Hippocampal formation (tissue), 2 donors: ENCODE results near the gene KIF7.

Source experiments
- DNase-seq, 2 donors: peaks; one replicate each; lab custom pipeline; 2025; lab: John Stamatoyannopoulos, UW

The KIF7 gene

DNA sequence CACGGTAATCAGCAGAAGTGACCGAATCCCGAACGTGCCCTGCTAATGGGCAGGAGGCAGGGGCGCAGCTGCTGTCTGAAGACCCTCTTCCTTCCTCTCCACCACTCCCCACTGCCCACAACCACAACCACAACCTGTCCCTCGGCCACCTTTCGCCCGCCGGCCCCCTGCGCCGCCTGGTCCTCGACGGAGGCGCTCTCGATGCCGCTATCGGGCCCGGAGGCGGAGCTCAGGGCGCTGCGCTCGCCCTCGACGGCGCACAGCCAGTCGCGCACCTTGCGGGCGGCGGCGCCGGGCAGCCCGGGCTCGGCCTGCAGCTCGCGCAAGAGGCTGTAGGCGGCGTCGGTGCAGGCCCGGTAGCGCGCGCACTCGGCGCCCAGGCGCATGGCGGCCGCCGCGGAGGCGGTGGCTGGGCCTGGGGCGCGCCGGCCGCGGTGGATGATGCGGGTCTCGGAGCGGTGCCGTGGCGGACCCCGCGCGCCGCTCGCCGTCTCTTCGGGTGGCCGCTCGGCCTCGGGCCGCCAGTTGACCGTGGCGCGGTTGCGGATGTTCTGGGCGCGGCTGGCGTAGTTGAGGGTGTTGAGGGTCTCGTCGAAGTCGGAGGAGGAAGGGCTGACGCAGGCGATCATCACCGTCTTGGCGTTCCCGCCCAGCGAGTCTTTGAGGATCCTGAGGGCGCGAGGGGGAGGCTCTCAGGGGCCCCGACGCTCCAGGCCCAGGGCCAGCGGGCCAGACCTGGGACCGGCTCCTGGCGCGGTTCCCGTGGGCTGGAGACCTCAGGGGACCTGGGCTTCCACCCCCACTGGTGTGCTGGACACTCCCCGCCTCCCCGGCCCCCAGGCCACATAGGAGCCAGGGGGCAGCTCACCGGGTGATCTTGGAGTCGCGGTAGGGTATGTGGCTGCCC lies 6.9 kb downstream of the KIF7 start:
- no peak for DNase-seq

DNA sequence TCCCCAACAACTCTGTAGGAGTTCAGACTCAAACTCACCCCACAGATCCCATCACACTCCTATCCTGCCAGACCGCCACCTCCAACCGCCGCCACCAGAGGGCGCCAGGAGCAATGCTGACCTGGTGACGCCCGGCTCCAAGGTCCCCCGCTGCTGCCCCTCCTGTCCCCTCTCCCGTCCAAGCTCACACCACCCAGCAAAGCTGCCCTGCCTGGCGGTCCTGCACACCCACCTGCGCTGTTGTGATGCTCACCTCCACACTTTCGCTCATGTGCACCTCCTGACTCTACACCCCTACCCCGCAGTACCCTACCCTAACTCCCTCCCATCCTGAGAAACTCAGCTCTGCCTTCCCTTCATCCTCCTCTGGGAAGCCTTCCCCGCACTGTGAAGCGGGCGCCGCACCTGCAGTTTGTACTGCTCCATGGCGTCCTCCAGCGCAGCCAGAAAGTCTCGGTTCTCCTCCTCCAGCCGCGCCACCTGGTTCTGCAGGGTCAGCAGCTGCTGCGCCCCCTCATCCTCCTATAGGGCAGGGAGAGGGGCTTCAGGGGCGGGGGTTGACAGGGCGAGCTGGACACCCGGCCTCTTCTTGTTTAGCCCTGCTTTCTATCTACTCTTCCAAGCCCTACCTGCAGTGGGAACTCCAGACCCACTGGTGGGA lies 7.9 kb downstream of the KIF7 start:
- peak in 1 of 2 donors; percentile 14 for DNase-seq

DNA sequence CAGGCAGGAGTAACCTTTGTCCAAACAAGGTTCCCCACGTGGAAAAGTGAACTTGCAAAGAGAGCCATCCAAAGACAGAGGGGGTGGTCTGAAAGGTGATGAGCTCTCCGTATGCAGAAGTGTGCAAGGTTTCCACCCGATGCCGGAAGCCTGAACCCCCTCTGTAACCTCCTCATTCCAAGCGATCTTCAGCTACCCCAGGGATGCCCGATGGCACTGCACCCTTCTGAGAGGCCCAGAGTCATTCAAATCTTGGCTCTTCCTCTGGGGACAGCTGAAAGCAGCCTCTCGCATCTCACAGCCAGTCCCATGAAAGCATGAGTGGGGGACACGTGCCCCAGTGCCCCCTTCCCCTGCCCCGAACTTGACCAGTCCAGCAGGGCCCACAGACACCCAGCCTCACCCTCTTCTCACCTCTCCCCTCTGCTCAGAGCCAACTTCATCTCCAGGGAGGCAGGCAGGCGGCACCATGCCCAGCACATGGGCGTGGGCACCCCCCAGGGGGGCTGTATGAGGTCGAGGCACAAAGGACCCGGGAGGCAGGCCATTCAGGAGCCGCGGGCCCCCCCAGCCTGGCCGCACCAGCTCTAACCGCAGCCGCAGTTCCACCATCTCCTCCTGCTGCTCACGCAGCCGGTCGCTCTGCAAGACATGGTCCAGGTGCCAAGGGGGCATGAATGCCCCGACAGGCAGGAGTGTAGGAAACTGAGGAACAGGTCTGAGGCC lies 8.7 kb downstream of the KIF7 start:
- DNase-seq = no peak

DNA sequence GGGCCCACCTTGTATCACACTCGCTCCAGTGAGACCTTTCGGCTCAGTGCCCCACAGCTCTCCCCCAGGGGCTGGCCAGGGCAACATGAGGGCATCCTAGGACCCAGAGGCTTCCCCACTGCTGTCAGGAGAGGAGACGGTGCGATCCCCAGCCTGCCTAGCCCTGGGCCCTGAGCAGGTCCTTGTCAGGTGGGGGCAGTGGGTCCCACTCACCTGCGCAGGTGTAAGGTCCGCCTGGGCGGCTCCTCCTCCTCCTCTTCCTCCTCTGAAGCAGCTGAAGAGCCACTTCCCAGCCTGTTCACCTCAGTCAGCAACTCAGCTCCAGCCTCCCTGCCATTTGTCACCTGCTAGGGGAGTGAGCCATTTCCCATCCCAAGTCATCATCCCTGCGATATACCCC lies 9.6 kb downstream of the KIF7 start:
- DNase-seq = no peak

DNA sequence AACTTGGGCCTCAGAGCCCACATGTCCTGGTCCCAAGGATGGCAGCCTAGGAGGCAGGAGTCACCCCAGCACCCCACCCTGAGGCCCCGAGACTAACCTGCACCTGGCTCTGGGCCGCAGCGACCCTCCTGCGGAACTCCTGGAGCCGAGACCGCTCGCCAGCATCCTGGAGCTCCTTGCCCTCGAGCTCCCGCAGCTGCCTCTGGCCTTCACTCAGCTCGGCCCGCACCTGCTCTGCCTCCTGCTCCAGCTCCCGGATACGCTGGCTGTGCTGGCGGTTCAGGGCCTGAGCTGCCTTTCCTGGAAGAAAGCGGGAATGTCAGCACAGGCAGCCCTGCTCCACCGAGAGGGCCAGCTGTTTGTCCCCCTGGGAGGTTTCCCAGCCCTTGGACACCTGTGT lies 13.2 kb downstream of the KIF7 start:
- no peak for DNase-seq

DNA sequence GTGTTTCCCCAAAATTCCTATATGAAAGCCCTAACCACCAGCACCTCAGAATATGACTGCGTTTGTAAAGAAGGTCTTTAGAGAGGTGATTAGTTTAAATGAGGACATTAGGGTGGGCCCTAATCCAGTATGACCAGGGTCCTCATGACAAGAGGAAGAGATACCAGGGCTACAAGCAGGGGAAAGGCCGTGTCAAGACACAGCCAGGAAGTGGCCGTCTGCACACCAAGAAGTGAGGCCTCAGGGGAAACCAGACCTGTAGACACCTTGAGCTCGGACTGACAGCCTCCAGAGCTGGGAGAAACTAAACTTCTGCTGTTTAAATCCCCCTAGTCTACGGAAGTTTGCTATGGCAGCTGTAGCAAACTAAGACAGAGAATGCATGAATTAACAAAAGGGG lies 14.2 kb downstream of the KIF7 start:
- DNase-seq = no peak

DNA sequence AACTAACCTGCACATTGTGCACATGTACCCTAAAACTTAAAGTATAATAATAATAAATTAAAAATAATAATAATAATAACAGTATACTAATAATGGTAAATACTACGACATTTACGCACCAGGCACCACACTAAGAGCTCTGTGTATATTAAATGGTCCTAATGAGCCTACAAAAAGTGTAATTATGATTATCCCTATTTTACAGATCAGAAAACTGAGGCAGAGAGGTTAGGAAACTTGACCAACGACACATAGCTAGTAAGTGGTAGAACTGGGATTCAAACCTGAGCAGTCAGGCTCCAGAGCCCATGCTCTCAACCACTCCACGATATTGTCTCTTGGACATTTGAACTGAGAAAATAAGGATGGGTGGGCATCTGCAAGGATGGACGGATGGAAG lies 15.0 kb downstream of the KIF7 start:
- DNase-seq = no peak

DNA sequence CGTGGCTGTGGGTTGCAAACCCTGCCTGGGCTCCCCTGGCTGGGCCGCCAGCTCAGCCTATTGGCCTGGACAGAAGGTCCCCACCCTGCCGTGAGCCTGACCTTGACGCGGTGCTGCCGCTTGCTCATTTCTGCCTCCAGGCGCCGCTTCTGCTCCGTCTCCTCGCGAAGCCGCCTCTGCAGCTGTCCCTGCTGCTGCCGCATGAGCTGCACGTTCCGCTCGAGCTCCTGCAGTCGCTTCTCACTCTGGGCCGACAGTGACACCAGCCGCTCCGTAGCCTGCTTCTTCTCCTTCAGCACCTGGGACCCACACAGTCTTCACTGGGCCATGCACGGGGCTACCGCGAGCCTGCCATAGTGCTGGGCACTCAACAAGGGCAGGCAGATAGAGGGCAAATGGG lies 21.7 kb downstream of the KIF7 start:
- DNase-seq = no peak

DNA sequence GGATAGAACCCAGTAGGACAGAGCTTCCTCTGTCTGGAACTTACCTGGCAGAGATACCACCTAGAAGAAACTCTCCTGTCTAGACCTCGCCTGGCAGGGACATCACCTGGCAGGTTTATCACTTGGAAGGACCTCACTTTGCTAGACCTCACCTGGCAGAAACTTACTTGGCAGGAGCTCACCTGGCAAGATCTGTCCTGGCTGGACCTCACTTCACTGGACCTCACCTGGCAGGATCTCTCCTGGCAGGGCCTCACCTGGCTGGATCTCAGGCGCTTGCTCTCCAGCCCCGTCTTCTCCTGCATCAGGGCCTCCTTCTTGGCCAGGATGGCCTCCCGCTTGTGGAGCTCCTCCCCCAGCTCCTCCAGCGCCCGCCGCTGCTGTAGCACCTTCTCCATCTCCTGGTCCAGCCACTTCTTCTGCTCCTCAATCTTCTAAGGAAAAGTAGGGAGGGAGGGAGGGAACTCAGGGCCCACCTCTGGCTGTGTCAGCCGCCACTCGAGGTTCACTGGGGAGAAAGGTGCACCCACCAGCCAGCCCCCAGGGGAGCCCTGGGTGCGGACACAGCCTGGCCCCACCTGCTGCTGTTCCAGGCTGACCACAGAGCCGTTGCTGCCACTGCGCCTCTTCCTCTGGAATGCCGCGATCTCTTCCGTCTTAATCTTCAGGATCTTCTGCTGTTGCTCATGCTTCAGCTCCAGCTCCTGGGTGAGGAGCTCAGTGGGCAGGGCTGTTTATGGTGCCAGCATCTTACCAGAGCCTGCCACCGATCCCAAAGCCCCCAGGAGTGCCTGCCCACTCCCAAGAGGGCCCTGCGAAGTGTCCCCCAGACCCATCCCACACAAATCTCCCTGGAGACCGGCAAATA lies 22.5 kb downstream of the KIF7 start:
- no peak for DNase-seq

DNA sequence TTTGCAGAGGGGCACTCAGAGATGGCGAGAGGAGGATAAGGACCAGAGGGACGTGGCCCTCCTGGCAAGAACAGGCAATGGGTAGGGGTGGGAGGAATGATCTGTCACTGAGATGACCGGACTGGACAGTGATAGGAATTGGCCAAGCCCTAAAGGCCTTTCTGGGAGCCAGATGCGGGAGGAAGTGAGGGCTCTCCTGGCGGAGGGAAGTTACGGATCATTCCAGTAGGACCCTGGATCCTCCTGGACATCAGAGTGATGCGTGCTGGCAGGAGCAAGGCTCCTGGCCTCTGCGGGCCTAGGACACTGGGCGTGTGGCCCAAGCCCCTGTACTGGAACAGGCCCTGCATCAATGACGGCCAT lies 23.4 kb downstream of the KIF7 start:
- DNase-seq = no peak

DNA sequence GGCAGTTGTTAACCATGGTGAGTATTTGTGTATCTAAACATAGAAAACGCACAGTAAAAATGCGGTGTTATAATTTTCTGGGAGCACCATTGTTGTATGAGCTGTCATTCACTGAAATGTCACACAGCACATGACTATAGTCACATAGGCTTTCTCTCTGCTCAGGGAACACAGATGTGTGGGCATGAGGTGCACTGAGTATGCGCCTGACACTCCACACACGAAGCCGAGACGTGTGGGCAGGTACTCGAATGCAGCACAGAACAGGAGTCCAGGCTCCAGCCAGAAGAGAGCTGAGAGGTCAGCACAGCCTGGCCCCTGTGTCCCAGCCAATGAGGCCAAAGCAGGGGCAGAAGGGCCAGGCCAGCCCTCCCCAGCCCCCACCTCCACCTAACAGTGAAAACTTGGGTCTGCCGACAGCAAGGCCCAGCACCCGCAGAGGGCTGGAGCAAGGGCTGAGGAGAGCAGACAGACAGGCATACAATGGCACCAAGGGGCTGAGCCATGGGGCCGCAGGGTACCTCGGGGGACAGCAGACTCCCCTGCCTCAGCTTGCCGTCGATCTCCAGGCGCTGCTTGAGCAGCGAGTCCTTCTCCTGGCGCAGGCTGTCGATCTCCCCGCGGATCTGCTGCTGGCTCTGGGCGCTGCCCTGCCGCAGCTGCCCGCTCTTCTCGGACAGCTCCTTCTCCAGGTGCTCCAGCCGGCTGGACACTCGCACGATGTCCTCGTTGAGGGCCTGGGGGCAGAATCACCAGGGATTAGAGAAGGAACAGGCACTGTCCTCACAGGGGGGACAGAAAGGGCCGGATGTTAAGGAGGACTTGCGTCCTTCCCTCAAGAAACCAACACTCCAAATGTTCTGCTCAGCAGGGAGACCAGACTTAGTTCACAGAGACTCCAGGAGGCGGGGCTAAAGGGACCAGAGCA lies 24.0 kb downstream of the KIF7 start:
- DNase-seq = no peak

DNA sequence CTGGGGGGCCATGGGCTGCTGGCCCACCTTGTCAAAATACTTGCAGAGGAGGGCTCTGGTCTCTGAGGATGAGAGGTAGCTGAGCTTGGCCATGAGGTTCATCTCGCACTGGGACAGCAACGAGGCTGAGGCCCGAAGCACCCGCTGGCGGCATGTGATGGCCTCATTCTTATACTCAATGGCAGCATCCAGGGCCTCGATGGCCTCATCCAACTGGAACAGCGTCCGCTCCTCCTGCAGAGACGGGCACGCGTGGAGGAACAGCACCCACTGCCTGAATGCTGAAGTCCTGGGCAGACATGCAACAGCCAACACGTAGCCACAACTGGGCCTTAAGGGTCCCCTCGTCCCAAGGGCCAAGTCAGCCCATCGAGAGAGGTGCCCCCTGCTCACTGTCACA lies 25.0 kb downstream of the KIF7 start:
- no peak for DNase-seq

DNA sequence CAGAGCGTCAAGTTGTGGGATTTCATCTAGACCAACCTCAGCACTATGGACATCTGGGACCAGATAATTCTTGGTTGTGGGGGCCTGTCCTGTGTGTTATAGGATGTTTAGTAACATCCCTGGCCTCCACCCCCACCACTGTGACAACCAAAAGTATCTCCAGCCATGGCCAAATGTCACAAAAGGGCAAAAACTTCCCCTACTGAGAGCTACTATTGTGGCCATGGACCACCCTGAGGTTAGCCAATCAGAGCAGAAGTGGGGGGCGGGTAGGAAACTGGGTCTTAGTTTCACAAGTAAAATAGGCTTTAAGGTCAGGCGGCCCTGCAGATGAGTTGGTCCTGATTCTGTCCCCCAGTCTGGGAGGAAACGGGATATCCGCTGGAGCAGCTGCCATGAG lies 25.4 kb downstream of the KIF7 start:
- no peak for DNase-seq

DNA sequence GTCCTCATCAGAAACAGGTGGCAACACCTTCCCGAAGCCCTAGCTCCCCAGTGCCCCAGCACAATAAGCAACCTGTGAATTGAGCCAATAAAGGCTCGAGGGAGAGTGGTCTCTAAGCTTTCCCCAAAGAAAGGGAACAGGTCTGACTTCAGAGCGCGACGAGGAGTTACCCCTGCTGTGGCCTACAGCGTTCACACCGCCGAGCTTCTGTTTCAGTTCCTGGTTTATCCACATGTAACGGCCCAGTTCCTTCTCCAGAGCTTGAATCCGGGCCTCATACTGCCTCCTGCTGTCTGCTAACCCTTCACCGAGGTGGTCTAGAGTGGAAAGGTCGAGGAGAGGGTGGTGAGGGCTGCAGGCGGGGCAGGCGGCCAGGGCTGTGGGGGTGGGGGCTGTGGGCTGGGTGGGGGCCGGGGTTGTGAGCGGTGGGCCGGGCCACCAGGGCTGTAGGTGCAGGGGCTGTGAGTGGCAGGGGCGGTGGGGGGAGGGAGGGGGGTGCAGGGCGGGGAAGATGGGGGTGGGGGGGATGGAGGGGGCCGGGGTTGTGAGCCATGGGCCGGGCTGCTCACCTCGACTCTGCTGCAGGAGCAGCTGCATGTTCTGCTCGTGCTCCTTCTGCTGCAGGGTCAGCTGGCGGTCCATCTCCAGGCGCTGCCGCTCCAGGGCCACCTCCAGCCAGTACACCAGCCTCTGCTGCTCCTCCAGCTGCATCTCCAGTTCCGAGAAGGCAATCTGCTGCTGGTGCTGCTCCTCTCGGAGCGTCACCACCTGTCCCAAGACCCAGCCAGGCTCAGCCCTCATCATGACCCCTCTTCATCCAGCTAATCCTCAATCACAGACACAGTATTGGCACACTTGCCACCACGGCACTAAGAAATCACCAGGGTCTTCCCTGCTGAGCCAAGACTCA lies 26.2 kb downstream of the KIF7 start:
- no peak for DNase-seq

DNA sequence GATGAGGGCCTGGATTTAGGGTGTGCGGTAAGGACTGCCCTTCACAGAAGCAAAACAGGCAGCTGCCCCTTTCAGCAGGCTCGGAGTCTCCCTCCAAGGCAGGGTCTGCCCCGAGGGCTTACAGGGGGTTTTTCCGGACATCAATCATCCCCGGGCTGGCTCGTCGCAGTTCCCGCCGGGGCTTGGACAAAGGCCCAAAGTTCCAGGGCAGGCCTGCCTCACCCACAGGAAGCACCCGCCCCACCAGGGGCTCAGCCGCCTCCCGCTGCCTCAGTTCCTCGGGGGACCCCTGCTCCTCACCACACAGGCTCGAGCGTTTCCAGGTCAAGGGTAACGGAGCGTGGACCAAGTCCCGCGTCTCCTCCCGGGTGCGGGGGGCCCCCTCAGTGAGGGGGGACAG lies 27.0 kb downstream of the KIF7 start:
- DNase-seq = no peak

DNA sequence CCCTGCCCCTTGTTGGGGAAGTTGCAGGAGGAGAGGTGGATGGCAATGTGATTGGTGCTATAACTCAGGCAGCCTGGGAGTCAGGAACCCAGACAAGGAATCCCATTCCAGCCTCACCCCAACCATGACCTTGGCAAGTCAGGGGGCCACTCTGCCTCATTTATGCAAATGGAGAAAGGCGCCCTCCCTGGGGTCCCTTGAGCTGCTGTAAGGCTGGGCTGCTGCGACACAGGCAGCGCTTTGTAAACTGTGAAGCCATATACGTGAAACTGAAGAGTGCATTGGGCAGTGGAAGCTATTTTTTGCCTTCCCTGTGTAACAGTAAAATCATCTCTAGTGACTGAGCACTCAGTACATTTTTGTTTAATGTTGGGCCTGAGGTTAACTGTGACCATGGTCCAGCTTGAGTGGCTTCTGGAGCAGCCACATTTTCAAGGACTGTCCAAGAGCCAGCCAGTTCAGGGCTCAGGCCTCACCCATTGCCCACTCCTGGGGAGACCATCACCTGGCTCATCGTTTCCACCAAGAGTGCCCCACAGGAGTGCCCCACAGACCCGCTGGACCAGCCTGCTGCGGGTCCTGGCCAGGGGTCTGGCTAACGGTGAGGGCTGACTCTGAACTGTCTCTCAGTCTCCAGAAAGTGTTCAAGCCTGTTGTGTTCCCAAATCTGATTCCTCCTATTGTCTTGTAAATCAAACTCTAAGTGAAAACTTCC lies 27.9 kb downstream of the KIF7 start:
- no peak for DNase-seq

DNA sequence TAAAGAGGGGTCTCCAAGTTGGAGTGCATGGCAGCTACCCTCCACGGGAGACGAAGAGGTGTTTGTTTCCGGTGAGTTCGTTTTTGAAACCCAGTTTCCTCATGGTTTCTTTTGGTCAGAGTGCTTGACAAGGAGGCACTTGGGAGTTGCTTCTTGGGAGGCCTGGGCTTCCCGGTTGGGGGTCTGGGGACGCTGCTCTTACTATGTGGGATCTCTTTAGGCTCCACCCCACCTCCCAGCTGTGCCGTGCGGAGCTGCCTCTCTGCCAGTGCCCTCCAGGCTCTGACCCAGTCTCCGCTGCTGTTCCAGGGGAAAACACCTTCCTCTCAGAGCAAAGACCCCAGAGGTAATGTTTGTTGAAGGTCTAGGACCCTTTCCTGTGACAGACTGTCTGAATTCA lies 29.6 kb downstream of the KIF7 start:
- DNase-seq = no peak

DNA sequence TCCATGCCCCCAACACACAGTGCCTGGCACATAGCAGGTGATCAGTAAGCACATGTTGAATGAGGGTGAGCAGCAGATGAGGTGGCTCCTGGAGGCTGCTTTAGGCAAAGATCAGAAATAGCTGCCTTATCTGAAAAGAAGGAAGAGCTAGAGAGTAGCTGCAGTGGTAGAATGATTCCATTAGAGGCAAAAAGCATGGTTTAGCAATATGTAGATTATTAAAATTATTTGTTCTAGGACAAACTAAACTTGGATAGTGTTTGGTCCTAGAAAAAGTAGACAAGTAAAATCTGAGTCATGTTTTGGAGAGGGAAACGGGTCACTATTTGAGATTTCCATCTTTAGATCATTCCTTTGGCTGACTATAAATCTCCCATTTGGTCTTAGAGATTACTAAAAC lies 32.1 kb downstream of the KIF7 start:
- no peak for DNase-seq

DNA sequence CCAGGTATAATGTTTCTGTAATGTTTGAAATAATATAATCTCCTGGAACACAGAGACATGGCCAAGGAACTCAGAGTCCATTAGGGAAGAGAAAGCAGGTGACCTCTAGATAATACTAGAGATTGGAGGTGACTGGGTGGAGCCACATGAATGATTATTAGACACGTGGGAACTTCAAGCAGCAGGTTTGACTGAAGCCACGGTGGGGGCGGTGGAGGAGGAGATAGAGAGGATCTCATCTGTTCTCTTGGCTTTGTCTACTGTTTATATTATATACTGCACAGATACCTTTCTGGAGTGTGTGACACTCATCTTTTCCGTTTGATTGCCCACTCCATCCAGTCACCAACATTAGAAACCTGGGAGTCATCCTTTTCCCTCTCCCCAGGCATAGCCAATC lies 33.7 kb downstream of the KIF7 start:
- DNase-seq = no peak
